Measurements from ENCODE around the gene TACSTD2.
A peak's percentile ranks its signal among the peaks of the same experiment; 100 is the strongest.

DNA sequence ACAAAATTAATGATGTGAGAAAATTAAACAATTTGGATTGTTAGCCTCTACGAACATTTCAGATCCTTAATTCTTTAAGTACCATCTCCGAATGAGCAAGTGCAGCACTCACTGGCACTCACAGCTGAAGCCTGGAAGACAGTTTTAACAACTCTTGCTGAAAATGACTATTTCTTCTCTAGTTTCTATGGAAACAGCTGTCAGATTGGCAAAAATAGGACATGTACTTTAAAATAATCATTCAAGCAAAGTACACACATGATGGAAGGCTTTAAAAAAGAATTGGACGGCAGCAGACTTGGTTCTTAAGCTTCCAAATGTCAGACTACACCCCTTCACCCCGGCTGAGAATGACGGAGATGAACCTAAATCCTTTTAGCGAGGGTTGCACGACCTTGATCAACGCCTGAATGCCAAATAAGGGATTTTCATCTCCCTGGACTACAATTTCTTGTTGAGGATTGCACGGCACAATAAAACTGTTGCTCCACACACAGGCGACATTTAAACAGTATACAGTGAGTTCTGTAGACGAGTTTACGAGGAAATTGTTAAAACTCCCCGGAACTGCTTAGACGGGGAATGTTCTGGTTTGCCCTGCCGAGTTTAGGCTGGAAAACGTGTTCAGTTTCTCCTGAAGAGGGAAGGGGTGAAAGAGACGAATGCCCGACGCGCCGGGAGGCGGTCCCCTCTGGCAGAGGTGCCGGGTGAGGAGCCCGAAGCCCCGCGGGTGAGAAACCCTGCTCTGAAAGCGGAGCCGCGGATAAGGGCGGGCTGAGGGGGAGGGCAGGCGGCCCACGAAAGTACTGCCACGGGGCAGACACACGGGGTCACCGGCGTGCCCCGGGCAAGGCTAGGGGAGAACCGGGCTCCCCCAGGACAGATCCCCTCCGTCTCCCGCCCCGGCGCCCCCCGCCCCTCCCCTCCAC lies 31.2 kb downstream of the TACSTD2 start:
- TF ChIP-seq, protein P1, sequence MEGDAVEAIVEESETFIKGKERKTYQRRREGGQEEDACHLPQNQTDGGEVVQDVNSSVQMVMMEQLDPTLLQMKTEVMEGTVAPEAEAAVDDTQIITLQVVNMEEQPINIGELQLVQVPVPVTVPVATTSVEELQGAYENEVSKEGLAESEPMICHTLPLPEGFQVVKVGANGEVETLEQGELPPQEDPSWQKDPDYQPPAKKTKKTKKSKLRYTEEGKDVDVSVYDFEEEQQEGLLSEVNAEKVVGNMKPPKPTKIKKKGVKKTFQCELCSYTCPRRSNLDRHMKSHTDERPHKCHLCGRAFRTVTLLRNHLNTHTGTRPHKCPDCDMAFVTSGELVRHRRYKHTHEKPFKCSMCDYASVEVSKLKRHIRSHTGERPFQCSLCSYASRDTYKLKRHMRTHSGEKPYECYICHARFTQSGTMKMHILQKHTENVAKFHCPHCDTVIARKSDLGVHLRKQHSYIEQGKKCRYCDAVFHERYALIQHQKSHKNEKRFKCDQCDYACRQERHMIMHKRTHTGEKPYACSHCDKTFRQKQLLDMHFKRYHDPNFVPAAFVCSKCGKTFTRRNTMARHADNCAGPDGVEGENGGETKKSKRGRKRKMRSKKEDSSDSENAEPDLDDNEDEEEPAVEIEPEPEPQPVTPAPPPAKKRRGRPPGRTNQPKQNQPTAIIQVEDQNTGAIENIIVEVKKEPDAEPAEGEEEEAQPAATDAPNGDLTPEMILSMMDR (IDR thresholded peaks at IDR 0.05): peak in 1 of 4 experiments; percentile 7
- peak; percentile 59 for TF ChIP-seq POLR2AphosphoS5 (IDR thresholded peaks at IDR 0.05)
